GM18520 (cell line): ENCODE data around the gene STIP1.

ENCODE experiments used
- ATAC-seq: cut with Tn5 transposase; IDR thresholded peaks from one replicate; pipeline ENCODE4 v1.9.1; 2021; ENCODE audit not compliant: unreplicated experiment

Gene STIP1

GRCh38 chr11:64249563-64250414 is 63.8 kb downstream of the STIP1 start:
- no peak for ATAC-seq

GRCh38 chr11:64250415-64251015 is 64.5 kb downstream of the STIP1 start:
- no peak for ATAC-seq

GRCh38 chr11:64251016-64251752 is 65.2 kb downstream of the STIP1 start, which contains the start of gene PLCB3:
PLCB3 (plus strand) TSS chr11:64251530; CDS start chr11:64251650, 120 bp downstream.
- ATAC-seq: no peak

GRCh38 chr11:64251753-64252002 is 65.7 kb downstream of the STIP1 start:
- no peak for ATAC-seq

- ATAC-seq: no peak
These were observed 66.3 kb downstream of the STIP1 start for GRCh38 chr11:64252003-64252872.

- no peak for ATAC-seq
These were observed 67.1 kb downstream of the STIP1 start for GRCh38 chr11:64253043-64253442.

GRCh38 chr11:64253481-64253880 is 67.5 kb downstream of the STIP1 start:
- no peak for ATAC-seq
